GDM1 (cell line): ENCODE data around the gene DBF4B.
"Not testable (repeated sequence)": the region's sequence is repeated elsewhere in the genome, so short reads cannot be mapped to it uniquely, and the experiment has no call there.

ENCODE experiments used
- DNase-seq: peaks from one replicate; lab custom pipeline; 2025; lab: John Stamatoyannopoulos, UW

The DBF4B gene

GRCh38 chr17:44708401-44709263, at the start of gene DBF4B:
DBF4B (plus strand) TSS chr17:44708665; CDS start chr17:44708821, 156 bp downstream.
- peak; percentile 79 for DNase-seq

GRCh38 chr17:44661835-44662234, 46.6 kb upstream of the DBF4B start:
- no peak for DNase-seq

GRCh38 chr17:44663095-44663494, 45.4 kb upstream of the DBF4B start:
- no peak for DNase-seq

GRCh38 chr17:44664867-44665266, 43.6 kb upstream of the DBF4B start:
- no peak for DNase-seq

- no peak for DNase-seq
Measured at GRCh38 chr17:44666006-44666405, 42.5 kb upstream of the DBF4B start.

GRCh38 chr17:44672479-44673093, 35.9 kb upstream of the DBF4B start:
- no peak for DNase-seq

- DNase-seq = no peak
Measured at GRCh38 chr17:44673893-44674292, 34.6 kb upstream of the DBF4B start.

GRCh38 chr17:44677136-44677535, 31.3 kb upstream of the DBF4B start:
- no peak for DNase-seq

- not testable (repeated sequence) for DNase-seq
Measured at GRCh38 chr17:44683303-44683702, 25.2 kb upstream of the DBF4B start.

GRCh38 chr17:44687756-44688155, 20.7 kb upstream of the DBF4B start:
- no peak for DNase-seq

GRCh38 chr17:44688200-44688599, 20.3 kb upstream of the DBF4B start:
- no peak for DNase-seq

GRCh38 chr17:44688675-44689476, 19.6 kb upstream of the DBF4B start:
- DNase-seq = no peak

- DNase-seq = peak; percentile 89
Measured at GRCh38 chr17:44689477-44690217, 18.8 kb upstream of the DBF4B start, which contains the start of gene CCDC43. CCDC43 (minus strand) TSS chr17:44689776; CDS start chr17:44689753, 23 bp downstream.

GRCh38 chr17:44690746-44691306, 17.6 kb upstream of the DBF4B start:
- not testable (repeated sequence) for DNase-seq

- no peak for DNase-seq
Measured at GRCh38 chr17:44693609-44694008, 14.9 kb upstream of the DBF4B start.

GRCh38 chr17:44700288-44700687, 8.2 kb upstream of the DBF4B start:
- DNase-seq = not testable (repeated sequence)

GRCh38 chr17:44707755-44708400, 587 bp upstream of the DBF4B start:
- DNase-seq = no peak

- DNase-seq = no peak
Measured at GRCh38 chr17:44719444-44719843, 11.0 kb downstream of the DBF4B start.

- DNase-seq = no peak
Measured at GRCh38 chr17:44722254-44722653, 13.8 kb downstream of the DBF4B start.

GRCh38 chr17:44726121-44726520, 17.7 kb downstream of the DBF4B start:
- DNase-seq = not testable (repeated sequence)

- peak; percentile 13 for DNase-seq
Measured at GRCh38 chr17:44733753-44734152, 25.3 kb downstream of the DBF4B start.
